HG03378 (cell line): ENCODE measurements around the gene TRA2B.

ENCODE experiments used
- ATAC-seq: cut with Tn5 transposase; IDR thresholded peaks from one replicate; pipeline ENCODE4 v1.9.1; 2021; ENCODE audit warnings: mild to moderate bottlenecking, moderate library complexity; ENCODE audit not compliant: unreplicated experiment

TRA2B gene

GRCh38 chr3:185937689-185938374, at the start of gene TRA2B:
TSS of gene TRA2B (minus strand) at chr3:185938014. CDS start at chr3:185937860, 154 bp downstream.
- ATAC-seq = peak; percentile 88

- ATAC-seq = no peak
Measured at GRCh38 chr3:185986198-185986777, 48.5 kb upstream of the TRA2B start.

- ATAC-seq = no peak
Measured at GRCh38 chr3:185984203-185984602, 46.4 kb upstream of the TRA2B start.

- ATAC-seq = no peak
Measured at GRCh38 chr3:185983495-185984141, 45.8 kb upstream of the TRA2B start.

GRCh38 chr3:185982632-185983031, 44.8 kb upstream of the TRA2B start:
- no peak for ATAC-seq

GRCh38 chr3:185981621-185982020, 43.8 kb upstream of the TRA2B start:
- no peak for ATAC-seq

- no peak for ATAC-seq
Measured at GRCh38 chr3:185979721-185980121, 41.9 kb upstream of the TRA2B start.

GRCh38 chr3:185978516-185978915, 40.7 kb upstream of the TRA2B start:
- no peak for ATAC-seq

GRCh38 chr3:185977679-185978040, 39.8 kb upstream of the TRA2B start:
- no peak for ATAC-seq

- ATAC-seq = peak; percentile 65
Measured at GRCh38 chr3:185976977-185977678, 39.3 kb upstream of the TRA2B start.

GRCh38 chr3:185976100-185976499, 38.3 kb upstream of the TRA2B start:
- no peak for ATAC-seq

- no peak for ATAC-seq
Measured at GRCh38 chr3:185971579-185971978, 33.8 kb upstream of the TRA2B start.

GRCh38 chr3:185968168-185968567, 30.4 kb upstream of the TRA2B start:
- ATAC-seq = no peak

- no peak for ATAC-seq
Measured at GRCh38 chr3:185966655-185967054, 28.8 kb upstream of the TRA2B start.

- ATAC-seq = no peak
Measured at GRCh38 chr3:185965496-185965895, 27.7 kb upstream of the TRA2B start.

GRCh38 chr3:185961675-185962232, 23.9 kb upstream of the TRA2B start:
- no peak for ATAC-seq

- no peak for ATAC-seq
Measured at GRCh38 chr3:185960522-185961288, 22.9 kb upstream of the TRA2B start.

GRCh38 chr3:185959609-185960521, 22.1 kb upstream of the TRA2B start:
- no peak for ATAC-seq

GRCh38 chr3:185958626-185959025, 20.8 kb upstream of the TRA2B start:
- ATAC-seq = no peak

- no peak for ATAC-seq
Measured at GRCh38 chr3:185956244-185956643, 18.4 kb upstream of the TRA2B start.
